GM19023 (cell line): ENCODE measurements around the gene RNF144B.
"Not testable (repeated sequence)": the region's sequence is repeated elsewhere in the genome, so short reads cannot be mapped to it uniquely, and the experiment has no call there.

ENCODE experiments used
- ATAC-seq: cut with Tn5 transposase; IDR thresholded peaks from one replicate; pipeline ENCODE4 v1.9.1; 2021; ENCODE audit warnings: mild to moderate bottlenecking, moderate library complexity; ENCODE audit not compliant: unreplicated experiment

Gene RNF144B

GRCh38 chr6:18368277-18369105, 18.7 kb upstream of the RNF144B start:
- no peak for ATAC-seq

DNA sequence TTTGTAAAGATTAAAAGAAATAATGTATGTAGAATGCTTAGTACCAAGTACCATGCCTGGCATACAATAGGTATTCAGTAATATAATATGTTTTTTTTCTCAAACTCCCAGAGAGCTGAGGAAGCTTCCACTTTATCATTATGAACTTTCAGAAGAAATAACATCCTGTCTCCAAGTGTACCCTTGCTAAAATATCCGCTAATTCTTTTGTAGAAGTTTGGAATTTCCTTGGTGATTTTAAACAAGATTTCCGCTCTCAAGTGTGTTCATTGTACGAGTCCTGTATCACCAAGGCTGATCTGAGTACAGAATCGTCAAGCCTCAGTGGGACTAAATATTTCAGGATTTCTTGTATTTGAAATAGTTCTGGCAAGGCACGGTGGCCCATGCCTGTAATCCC, 16.1 kb upstream of the RNF144B start:
- ATAC-seq = no peak

GRCh38 chr6:18371656-18372055, 15.5 kb upstream of the RNF144B start:
- ATAC-seq = no peak

DNA sequence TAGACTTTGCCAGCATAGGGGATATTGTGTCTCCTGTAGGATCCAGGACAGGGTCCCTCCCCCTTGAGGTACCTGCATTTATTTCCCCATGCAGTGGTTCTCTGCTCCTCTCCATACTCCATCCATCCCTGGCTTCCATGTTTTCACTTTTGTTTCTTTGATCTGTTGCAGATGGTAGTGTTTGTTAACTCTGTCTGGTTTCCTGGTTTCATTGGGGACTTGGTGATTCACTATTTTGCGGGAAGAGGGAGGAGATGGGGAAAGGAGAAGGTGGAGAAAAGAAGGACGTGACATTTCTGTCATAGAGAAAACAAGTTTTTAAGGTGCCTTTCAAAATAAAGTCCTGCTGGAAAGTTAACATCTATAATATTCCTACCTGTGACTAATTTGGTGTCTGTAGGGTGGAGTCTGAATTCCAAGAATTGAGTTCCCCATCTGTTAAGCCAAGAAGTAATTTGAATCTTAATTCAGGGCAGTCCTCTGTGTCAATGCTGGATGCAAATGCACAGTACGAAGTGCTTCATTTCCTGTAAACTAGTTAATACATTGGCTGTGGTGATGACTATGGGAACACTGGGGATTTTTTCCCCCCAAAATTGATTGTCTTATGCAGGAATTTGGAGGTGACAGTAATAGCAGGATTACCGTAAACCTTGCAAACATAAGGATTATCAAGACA, 6.9 kb upstream of the RNF144B start:
- ATAC-seq = no peak

DNA sequence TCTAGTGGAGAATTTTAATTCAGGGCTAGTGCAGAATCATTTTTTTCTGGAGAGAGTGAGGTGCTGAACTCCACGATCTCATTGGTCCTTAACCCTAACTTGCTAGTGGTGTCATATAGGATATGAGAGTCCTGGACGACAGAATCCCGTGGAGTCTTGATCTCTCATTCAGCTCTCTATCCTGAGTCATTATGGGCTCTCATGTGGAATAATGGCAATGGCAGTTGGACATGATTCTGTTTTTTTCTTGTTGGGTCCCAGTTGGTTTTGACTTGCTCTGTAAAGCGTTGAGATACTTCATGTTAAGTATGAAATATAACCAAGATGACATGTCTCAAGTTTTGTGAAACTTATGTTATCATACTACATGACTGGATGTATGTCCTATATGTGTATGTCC, 6.3 kb upstream of the RNF144B start:
- no peak for ATAC-seq

- ATAC-seq = no peak
These were observed 3.7 kb upstream of the RNF144B start for GRCh38 chr6:18383441-18383840.

- ATAC-seq = no peak
These were observed 2.5 kb upstream of the RNF144B start for GRCh38 chr6:18384621-18385020.

GRCh38 chr6:18386298-18386976, 713 bp upstream of the RNF144B start:
- ATAC-seq = no peak

DNA sequence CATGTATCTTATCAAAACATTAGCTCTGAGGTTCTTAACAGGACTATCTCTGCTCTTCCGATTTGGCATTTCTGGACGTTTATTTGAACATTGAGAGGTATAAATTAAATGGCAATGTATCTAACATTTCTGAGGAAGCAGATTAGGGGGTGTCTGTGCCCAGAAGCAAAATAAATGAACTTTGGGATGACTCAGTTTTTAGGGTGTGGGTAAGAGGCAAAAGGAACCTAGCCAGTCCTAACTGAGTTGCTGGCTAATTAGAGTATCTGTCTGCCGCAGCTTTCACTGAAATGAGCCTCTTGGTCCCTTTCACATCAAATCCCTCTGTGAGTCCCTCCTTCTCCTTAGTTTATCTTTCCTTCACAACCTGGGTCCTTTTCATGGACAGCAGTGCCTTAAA, 1.1 kb downstream of the RNF144B start:
- no peak for ATAC-seq

DNA sequence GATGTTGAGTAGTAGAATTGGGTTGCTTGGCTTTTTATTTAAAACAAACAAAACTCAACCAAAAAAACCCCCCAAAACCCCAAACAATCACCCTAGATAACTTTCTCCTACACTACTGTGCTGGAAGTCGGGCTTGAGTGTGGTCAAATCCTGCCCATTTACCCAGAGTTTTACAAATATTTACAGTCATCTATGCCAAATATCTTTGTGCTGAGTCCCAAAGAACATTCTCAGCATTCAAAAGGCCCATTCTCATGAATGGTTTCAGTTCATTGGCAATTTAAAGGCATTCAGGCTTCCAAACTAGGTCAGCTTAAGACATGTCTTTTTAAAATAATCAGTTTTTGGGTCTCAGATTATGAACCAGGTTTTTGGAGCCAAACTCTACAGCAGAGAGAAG, 1.8 kb downstream of the RNF144B start:
- no peak for ATAC-seq

GRCh38 chr6:18389479-18389878, 2.3 kb downstream of the RNF144B start:
- no peak for ATAC-seq

GRCh38 chr6:18390476-18390875, 3.3 kb downstream of the RNF144B start:
- no peak for ATAC-seq

DNA sequence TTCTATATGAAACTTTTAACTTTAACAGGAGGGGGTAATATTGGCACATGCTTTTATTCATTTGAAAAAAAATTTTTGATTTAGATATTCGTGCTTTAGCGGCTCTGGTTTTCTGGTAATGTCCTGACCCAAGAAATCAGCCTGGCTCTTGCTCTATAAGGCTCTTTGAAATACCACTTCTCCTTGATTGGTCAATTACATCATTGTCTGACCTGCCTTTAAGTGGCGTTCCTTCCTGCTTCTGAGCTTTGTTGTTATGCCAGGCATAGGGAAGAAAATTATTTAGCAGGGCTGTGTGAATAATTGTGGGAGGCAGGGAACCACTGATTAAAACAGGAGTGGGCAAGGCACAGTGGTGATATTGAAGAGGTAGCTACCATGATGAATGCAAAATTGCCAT, 3.9 kb downstream of the RNF144B start:
- no peak for ATAC-seq

DNA sequence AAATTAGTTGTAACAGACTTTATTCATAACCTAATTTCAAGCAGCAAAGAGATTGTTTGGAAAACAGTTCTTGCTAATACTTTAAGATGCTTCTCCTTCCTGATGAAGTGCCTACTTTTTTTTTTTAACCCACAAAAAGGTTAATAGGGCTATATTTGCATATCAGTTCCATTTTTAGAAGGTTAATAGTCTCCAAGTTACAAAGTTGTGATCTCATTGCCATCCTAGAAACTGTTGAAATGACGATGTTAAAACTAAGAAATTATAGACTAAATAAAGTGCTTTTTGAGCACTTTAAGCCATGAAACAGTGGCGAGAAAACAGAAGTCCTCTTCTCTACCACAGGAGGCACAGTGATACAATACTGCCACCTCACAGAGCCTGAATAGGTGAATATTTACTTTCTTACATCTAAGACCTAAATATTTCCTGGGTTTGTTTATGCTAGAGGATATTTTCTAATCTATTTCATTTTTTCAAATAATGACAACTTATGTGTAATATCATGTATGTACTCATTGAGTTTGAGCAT, 5.3 kb downstream of the RNF144B start:
- ATAC-seq = no peak

DNA sequence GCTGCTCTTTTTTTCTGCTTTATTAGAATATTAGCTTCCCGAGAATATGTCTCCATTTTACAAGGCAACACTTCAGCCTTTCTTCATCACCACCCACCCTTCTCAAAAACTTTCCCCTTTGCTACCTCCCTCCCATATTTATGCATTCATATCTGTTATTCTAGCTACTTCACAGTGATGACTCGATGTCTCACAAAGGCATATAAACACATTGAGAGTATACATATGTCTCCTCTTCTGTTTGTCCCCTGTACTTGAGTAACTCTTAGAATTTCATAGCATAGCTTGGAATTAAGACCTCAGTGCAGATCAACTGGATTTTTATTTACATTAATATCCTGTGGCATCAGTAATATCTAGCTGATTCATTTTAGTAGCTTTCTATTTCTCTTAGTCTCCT, 6.5 kb downstream of the RNF144B start:
- ATAC-seq = no peak

GRCh38 chr6:18395177-18395855, 8.2 kb downstream of the RNF144B start:
- no peak for ATAC-seq

DNA sequence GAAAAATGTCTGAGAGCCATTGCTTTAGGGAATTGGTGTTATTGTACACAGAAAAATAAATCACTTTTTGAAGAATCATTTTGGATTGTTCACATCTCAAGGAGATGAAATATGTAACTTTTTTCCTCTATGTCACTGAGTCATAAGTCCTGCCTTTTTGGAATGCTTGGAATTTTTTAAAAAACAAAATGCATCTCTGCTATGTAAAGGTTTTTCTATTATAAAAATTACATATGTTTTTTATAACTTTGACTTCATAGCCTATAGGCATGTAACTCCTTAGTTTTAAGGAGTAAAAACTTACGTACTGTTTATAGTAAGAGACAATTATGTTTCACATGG, 8.7 kb downstream of the RNF144B start:
- no peak for ATAC-seq

DNA sequence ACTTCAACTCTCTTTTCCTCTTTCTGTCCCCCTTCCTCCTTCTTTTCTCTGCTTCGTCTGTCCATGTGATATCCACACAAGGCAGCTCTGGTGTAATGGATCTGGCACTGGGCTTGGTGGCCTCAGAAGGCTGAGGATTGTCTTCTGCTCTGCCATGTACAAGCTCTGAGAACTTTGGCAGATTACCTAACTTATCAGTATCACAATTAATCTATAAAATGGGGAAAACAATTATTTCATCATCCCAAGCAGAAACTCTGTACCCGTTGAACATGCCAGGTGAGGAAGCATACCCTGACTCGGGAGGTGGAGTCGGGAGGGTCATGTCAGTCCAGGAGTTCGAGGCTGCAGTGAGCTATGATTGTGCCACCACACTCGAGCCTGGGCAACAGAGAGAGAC, 10.6 kb downstream of the RNF144B start:
- no peak for ATAC-seq

- ATAC-seq = not testable (repeated sequence)
These were observed 11.1 kb downstream of the RNF144B start for GRCh38 chr6:18398225-18398624.

DNA sequence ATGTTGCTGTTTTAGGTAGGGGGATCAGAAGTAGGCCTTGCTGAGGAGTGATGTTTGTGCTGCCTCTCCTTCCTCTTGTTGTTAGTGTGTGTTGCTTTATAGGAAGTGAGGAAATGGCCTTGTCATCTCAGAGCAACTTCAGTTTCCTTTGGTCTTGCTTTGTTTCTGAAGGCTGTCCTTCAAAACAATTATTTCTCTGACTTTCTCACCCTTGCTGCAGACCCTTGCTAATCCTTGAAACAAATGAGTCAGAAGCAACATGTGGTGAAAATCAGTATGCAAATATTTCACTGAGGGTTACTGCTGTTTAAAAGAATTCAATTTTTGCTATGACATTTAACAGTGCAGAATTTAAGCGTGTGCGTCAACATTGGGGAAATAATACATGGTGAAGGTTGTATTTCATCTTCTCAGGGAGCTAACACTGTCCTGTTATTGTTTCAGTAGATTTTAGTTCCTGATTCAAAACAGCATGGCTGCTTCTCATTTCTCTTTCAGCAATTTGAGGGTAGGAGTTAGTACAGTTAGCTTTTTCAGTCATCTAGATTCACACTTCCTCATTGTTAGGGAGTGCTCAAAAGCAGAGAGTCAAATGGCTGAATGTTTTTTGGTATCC, 13.8 kb downstream of the RNF144B start:
- peak; percentile 91 for ATAC-seq

- ATAC-seq = not testable (repeated sequence)
These were observed 17.8 kb downstream of the RNF144B start for GRCh38 chr6:18404965-18405364.
